Glutamatergic neuron (in vitro differentiated cells): ENCODE results near the gene FAT1. TPM values are rescaled to one million over a fixed set of nuclear protein-coding genes. Genes with fewer than 3 reads are reported as not detected.

ENCODE experiments used
- DNase-seq: peaks from one replicate; pipeline ENCODE4 v3.0.0; 2022
- H3K27ac Mint-ChIP-seq: one replicate; pipeline ENCODE4 v1.8.0; 2020; ENCODE audit warnings: mild to moderate bottlenecking, mixed read lengths, inconsistent platforms; ENCODE audit not compliant: unreplicated experiment
- H3K27me3 Mint-ChIP-seq: one replicate; pipeline ENCODE4 v1.8.0; 2020; ENCODE audit warnings: mild to moderate bottlenecking, moderate library complexity, mixed read lengths, inconsistent platforms; ENCODE audit not compliant: unreplicated experiment
- H3K36me3 Mint-ChIP-seq: one replicate; pipeline ENCODE4 v1.8.0; 2020; ENCODE audit warnings: mild to moderate bottlenecking, mixed read lengths, inconsistent platforms; ENCODE audit not compliant: unreplicated experiment
- H3K4me1 Mint-ChIP-seq: one replicate; pipeline ENCODE4 v1.8.0; 2020; ENCODE audit warnings: mild to moderate bottlenecking, low read depth, mixed read lengths, inconsistent platforms; ENCODE audit not compliant: unreplicated experiment
- H3K4me3 Mint-ChIP-seq: one replicate; pipeline ENCODE4 v1.8.0; 2020; ENCODE audit warnings: mild to moderate bottlenecking, mixed read lengths, inconsistent platforms; ENCODE audit not compliant: unreplicated experiment
- H3K9me3 Mint-ChIP-seq: one replicate; pipeline ENCODE4 v1.8.0; 2020; ENCODE audit warnings: mild to moderate bottlenecking, moderate library complexity, mixed read lengths, inconsistent platforms; ENCODE audit not compliant: unreplicated experiment
- total RNA-seq: library from RNA; stranded (reverse); fragmentation: NEBNext Ultra II Directional; extraction: Animal tissue kit (Norgen Biotek cat#: 25700); gene quantifications from one replicate; pipeline ENCODE4 v1.2.1, GENCODE V29; 2021; ENCODE audit not compliant: unreplicated experiment
- TF ChIP-seq, protein P1 (sequence below): fragments of 200-600 bp; sonication (generic); IDR thresholded peaks from one replicate; pipeline ENCODE4 v1.5.0; 2021; ENCODE audit not compliant: partially characterized antibody, unreplicated experiment

FAT1 gene
- total RNA-seq, 1 donor from 2014 or later: 34.3 TPM

DNA sequence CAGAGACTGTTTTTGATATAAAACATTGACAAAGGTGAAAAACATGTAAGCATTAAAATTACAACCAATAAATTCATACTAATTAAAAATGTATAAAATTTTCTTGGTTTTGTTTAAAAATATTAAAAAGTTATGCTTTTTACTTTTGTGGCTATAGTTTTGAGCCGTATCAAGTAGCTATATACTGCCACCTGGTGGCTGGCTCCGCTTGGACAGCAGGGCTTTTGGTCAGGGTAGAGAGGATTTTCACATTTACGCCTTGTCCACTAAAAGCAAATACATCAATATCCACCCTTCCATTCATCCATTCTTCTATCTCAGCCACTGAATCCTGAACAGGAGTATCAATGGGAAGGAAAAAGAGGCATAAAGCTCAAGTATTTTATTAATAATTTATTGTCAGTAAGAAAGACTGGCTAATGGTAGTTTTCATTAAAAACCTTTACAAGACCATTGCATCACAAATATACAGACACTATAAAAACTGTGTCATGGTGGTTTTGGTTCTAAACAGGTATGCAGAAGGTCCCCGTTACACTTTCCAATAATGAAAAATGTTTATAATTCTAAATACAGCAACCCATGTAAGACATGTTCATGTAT lies 136.1 kb downstream of the FAT1 start:
- Mint-ChIP-seq H3K9me3 (peaks cover 1% of the 10 kb centered on the region), H3K27ac (no peak overlapping the region), H3K27me3 (peaks cover 2% of the 10 kb centered on the region), H3K4me3 (no peak overlapping the region), H3K36me3 (peaks cover 5% of the 10 kb centered on the region), H3K4me1 (no peaks in the 10 kb centered on the region)
- peak; percentile 78 for DNase-seq
- TF ChIP-seq, protein P1, sequence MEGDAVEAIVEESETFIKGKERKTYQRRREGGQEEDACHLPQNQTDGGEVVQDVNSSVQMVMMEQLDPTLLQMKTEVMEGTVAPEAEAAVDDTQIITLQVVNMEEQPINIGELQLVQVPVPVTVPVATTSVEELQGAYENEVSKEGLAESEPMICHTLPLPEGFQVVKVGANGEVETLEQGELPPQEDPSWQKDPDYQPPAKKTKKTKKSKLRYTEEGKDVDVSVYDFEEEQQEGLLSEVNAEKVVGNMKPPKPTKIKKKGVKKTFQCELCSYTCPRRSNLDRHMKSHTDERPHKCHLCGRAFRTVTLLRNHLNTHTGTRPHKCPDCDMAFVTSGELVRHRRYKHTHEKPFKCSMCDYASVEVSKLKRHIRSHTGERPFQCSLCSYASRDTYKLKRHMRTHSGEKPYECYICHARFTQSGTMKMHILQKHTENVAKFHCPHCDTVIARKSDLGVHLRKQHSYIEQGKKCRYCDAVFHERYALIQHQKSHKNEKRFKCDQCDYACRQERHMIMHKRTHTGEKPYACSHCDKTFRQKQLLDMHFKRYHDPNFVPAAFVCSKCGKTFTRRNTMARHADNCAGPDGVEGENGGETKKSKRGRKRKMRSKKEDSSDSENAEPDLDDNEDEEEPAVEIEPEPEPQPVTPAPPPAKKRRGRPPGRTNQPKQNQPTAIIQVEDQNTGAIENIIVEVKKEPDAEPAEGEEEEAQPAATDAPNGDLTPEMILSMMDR: peak; percentile 94

DNA sequence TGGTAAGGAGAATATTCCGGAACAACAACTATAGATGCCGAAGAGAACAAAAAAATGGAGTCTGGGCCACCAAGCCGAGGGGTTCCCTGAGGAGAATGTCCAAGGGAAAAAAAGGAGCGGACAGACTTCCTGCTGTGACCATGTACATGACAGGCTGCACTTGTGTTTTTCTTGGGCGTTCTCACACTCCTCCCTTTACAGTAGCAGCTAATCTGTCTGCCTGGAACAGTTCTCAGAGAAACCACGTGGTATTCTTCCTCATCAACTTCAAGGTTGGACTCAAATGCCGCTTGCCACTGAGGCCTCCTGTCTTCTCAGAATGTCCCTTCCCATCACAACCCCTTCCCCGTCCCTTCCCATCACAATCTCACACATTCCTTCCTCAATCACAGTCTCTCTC lies 137.5 kb downstream of the FAT1 start:
- no peak for DNase-seq
- no peak overlapping the region for H3K27ac Mint-ChIP-seq

DNA sequence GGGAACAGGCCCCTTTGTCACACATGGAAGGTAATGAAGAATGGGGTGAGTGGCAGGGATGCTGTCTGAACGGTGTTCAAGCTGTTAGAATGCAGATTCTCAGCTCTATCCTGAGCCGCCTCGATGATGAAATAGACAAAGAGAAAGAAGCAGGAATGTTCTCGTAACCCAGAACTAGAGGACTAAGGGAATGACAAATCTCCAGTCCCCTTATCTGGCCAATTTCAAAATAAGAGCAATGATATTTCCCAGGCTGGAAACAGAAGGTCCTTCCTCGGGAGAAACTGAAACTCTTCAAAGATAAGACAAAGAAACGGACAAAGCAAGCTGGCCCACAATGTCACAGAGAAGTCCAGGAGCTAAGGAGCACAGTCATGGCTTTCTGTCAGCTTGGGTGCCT lies 138.7 kb downstream of the FAT1 start:
- Mint-ChIP-seq H3K27ac (no peak overlapping the region), H3K9me3 (peaks cover 4% of the 10 kb centered on the region), H3K4me1 (no peaks in the 10 kb centered on the region), H3K27me3 (peaks cover 2% of the 10 kb centered on the region), H3K4me3 (no peak overlapping the region), H3K36me3 (peaks cover 8% of the 10 kb centered on the region)
- no peak for DNase-seq
- TF ChIP-seq, protein P1: no peak

More for the DNA sequence above, 137.5 kb downstream of the FAT1 start:
- TF ChIP-seq, protein P1: no peak
- Mint-ChIP-seq H3K27me3 (peaks cover 2% of the 10 kb centered on the region), H3K4me1 (no peaks in the 10 kb centered on the region), H3K36me3 (peaks cover 8% of the 10 kb centered on the region), H3K9me3 (peaks cover 4% of the 10 kb centered on the region), H3K4me3 (no peak overlapping the region)

DNA sequence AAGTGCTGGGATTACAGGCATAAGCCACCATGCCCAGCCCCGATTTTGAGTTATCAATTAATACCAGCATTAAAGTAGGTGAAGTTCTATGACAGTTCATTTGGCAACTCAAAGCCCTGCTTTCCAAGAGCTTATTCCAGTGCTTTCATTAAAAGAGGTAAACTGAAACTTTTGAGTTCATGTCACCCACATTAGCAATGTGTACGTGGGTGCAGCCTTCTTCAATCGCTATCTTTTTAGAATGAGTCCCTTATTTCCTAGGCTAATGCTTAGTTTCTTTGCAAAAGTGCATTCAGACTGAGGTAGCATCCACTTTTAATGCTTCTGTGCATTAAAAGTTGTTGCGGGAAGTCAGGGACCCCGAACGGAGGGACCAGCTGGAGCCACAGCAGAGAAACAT lies 142.2 kb downstream of the FAT1 start:
- TF ChIP-seq, protein P1: no peak
- Mint-ChIP-seq H3K4me1 (no peaks in the 10 kb centered on the region), H3K4me3 (no peak overlapping the region), H3K9me3 (peaks cover 4% of the 10 kb centered on the region), H3K27ac (no peak overlapping the region), H3K36me3 (peaks cover 8% of the 10 kb centered on the region), H3K27me3 (no peaks in the 10 kb centered on the region)
- no peak for DNase-seq

DNA sequence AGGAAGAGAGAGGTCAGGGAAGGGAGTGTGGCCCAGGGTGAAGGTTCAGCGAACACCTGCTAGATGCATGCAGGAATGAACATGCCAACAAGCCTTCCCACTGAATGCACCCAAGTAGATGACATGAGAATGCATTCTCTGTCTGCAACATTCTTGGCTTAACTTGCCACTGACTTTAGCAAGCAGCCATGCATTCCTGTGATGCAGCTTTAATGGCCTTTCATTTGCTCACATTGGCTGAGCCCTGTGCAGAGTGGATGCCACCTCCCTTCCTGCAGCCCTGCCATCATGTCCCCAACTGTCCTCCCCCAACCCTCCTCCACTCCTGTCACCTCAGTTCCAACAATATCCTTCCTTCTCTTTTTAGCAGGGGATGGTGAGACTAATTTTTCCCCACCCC lies 143.0 kb downstream of the FAT1 start:
- Mint-ChIP-seq H3K4me3 (no peak overlapping the region), H3K27me3 (no peaks in the 10 kb centered on the region), H3K4me1 (no peaks in the 10 kb centered on the region), H3K36me3 (peaks cover 8% of the 10 kb centered on the region), H3K9me3 (peaks cover 5% of the 10 kb centered on the region), H3K27ac (no peak overlapping the region)
- TF ChIP-seq, protein P1: no peak
- DNase-seq: no peak
